GM21619 (cell line): ENCODE data around the gene SORT1.

Experiments
- ATAC-seq: cut with Tn5 transposase; IDR thresholded peaks from one replicate; pipeline ENCODE4 v1.9.1; 2021; ENCODE audit not compliant: unreplicated experiment

Gene SORT1

GRCh38 chr1:109263597-109264378, 133.9 kb downstream of the SORT1 start:
- ATAC-seq, result no peak

- no peak for ATAC-seq
Observed at GRCh38 chr1:109263234-109263596, 134.5 kb downstream of the SORT1 start.

GRCh38 chr1:109262231-109263055, 135.3 kb downstream of the SORT1 start:
- no peak for ATAC-seq

GRCh38 chr1:109261578-109261977, 136.1 kb downstream of the SORT1 start:
- ATAC-seq, result no peak

GRCh38 chr1:109261006-109261405, 136.7 kb downstream of the SORT1 start:
- ATAC-seq, result no peak

GRCh38 chr1:109259674-109260557, 137.8 kb downstream of the SORT1 start:
- ATAC-seq, result no peak
